Loucy (cell line): ENCODE results near the gene MXRA8.

Source experiments
- EZH2phosphoT487 ChIP-seq: fragments of 200-600 bp; IDR thresholded peaks from 2 replicates; pipeline ENCODE4 v1.6.1; 2018; ENCODE audit warnings: antibody characterized with exemption, mild to moderate bottlenecking, moderate library complexity, borderline replicate concordance
- TF ChIP-seq, protein P1 (sequence below): fragments of 200-600 bp; sonication (generic); conservative IDR thresholded peaks from 2 replicates; pipeline ENCODE4 v1.5.1; 2014; ENCODE audit warnings: mild to moderate bottlenecking, antibody characterized with exemption, low read length

DNA sequence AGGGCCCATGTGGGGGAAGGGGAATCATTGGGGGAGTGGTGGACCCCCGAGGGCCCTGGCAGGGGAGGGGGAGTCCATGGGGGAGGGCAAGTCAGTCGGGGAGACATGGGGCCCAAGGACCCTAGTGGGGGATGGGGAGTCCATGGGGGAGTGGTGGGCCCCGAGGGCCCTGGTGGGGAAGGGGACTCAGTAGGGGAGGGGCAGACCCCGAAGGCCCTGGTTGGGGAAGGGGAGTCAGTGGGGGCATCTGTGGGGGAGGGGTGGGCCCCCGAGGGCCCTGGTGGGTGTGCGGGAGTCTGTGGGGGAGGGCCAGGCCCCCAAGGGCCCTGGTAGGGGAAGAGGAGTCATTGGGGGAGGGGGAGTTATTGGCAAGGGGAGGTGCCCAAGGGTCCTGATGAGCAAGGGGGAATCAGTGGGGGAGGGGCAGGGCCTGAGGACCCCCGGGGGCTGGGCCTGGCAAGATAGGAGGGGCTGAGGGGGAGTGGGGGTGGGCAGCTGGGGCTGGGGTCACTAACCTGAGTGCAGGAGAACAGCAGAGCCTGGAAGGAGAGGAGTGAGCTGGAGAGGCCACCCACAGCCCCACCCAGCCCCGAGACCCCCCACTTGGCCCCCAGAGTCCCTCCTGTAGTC is 2.1 kb downstream of the MXRA8 start:
- TF ChIP-seq, protein P1, sequence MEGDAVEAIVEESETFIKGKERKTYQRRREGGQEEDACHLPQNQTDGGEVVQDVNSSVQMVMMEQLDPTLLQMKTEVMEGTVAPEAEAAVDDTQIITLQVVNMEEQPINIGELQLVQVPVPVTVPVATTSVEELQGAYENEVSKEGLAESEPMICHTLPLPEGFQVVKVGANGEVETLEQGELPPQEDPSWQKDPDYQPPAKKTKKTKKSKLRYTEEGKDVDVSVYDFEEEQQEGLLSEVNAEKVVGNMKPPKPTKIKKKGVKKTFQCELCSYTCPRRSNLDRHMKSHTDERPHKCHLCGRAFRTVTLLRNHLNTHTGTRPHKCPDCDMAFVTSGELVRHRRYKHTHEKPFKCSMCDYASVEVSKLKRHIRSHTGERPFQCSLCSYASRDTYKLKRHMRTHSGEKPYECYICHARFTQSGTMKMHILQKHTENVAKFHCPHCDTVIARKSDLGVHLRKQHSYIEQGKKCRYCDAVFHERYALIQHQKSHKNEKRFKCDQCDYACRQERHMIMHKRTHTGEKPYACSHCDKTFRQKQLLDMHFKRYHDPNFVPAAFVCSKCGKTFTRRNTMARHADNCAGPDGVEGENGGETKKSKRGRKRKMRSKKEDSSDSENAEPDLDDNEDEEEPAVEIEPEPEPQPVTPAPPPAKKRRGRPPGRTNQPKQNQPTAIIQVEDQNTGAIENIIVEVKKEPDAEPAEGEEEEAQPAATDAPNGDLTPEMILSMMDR, result no peak
- TF ChIP-seq EZH2phosphoT487, result no peak
